HG03103 (cell line): Measurements from ENCODE around the gene FAM161A.
"Not testable (repeated sequence)": the region's sequence is repeated elsewhere in the genome, so short reads cannot be mapped to it uniquely, and the experiment has no call there.

Experiments used
- ATAC-seq: cut with Tn5 transposase; IDR thresholded peaks from one replicate; pipeline ENCODE4 v1.9.1; 2021; ENCODE audit warnings: low read depth; ENCODE audit not compliant: unreplicated experiment

The FAM161A gene

GRCh38 chr2:61851270-61851669 is 2.6 kb downstream of the FAM161A start:
- ATAC-seq = not testable (repeated sequence)

GRCh38 chr2:61845320-61845719 is 8.5 kb downstream of the FAM161A start:
- ATAC-seq = no peak

DNA sequence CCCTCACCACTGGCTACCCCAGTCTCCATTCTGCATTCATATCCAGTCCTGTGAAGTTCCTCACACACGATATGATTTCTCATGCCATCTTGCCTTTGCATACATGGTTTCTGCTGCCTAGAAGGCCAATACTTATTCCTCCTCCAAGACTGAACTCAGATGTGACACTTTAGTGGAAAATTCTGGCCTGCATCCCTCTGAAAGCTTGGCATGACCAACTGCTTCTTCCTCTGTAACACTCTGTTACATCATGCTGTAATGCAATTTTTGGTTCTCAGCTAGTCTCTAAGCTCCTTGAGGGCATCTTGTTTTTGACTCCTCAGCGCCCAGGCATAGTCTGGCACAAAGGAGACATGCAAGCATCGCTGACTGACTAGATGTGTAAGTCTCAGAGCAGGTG is 12.6 kb downstream of the FAM161A start:
- ATAC-seq = no peak

DNA sequence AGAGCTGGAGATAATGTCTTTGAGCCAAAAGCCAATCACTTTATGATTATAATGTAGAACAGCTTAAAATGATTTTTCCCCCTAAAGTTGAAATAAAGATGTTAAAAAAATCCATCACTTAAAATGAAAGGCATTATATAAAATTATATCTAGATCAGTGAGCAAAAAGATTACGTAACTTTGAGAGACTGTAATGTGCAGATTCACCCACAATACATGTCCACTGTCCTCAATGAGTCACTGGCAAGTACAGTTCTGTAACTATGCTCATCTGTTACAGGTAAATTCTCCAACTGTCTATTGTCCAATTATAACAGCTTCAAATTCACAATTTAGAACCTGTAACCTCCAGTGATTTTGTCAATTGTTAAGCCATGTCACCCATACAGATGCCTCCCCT is 19.0 kb downstream of the FAM161A start:
- no peak for ATAC-seq

- ATAC-seq = no peak
Observed at GRCh38 chr2:61833971-61834370, 19.9 kb downstream of the FAM161A start.

DNA sequence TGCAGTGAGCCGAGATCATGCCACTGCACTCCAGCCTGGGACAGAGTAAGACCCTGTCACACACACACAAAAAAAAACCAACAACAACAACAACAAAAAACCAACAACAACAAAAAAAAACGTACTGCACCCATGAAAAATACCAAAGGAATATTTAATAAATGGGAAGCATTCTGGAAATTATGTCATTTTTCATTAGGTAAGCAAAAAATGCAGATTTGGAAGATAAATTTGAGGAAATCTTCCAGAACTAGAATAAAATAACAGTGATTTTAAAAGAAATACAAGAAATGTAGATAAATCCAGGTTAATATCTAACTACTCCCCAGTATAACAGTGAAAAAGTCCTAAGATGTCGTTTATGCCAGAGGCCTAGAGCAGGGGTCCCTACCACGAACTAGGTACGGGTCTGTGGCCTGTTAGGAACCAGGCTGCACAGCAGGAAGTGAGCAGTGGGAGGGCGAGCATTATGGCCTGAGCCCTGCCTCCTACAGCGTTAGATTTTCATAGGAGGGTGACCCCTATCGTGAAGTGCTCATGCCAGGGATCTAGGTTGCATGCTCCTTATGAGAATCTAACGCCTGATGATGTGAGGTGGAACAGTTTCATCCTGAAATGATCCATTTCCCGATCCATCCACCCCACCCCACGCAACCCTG is 21.5 kb downstream of the FAM161A start:
- no peak for ATAC-seq

GRCh38 chr2:61822255-61822654 is 31.6 kb downstream of the FAM161A start:
- no peak for ATAC-seq

- ATAC-seq = no peak
Observed at GRCh38 chr2:61816480-61817355, 37.1 kb downstream of the FAM161A start.

DNA sequence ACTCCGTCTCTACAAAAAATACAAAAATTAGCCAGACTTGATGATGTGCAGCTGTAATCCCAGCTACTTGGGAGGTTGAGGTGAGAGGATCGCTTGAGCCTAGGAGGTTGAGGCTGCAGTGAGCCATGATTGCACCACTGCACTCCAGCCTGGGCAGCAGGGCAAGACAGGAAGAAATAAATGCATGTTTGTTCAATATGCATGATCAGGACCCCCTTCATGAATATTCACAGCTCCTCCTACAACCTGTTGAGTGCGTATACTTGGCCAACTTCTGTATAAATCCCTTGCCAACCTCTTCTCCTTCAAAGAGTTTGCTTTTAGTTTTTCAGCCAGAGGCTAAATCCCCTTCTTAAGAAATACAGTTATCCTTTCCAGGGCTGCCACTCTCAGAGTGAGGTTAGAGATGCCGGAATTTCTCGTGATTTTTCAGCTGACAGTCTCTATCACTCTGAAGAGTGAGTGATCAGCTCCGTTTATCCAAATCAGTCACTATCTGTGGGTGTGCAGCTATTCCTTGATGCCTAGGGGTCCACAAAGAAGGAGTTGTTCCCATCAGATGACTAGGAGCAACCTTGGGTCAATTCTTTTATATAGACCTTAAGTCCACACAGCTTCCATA is 39.2 kb downstream of the FAM161A start:
- no peak for ATAC-seq

DNA sequence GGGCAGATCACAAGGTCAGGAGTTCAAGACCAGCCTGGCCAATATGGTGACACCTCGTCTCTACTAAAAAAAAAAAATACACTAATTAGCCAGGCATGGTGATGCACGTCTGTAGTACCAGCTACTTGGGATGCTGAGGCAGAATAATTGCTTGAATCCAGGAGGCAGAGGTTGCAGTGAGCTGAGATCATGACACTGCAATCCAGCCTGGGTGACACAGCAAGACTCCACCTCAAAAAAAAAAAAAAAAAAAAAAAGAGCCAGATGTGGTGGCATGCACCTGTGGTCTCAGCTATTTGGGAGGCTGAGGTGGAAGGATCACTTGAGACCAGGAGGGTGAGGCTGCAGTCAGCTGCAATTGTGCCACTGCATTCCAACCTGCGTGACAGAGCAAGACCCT is 40.5 kb downstream of the FAM161A start:
- ATAC-seq = not testable (repeated sequence)

GRCh38 chr2:61811821-61812220 is 42.0 kb downstream of the FAM161A start:
- no peak for ATAC-seq

GRCh38 chr2:61810203-61810602 is 43.7 kb downstream of the FAM161A start:
- not testable (repeated sequence) for ATAC-seq

- not testable (repeated sequence) for ATAC-seq
Observed at GRCh38 chr2:61808693-61809092, 45.2 kb downstream of the FAM161A start.

GRCh38 chr2:61807036-61807757 is 46.7 kb downstream of the FAM161A start:
- ATAC-seq = no peak

DNA sequence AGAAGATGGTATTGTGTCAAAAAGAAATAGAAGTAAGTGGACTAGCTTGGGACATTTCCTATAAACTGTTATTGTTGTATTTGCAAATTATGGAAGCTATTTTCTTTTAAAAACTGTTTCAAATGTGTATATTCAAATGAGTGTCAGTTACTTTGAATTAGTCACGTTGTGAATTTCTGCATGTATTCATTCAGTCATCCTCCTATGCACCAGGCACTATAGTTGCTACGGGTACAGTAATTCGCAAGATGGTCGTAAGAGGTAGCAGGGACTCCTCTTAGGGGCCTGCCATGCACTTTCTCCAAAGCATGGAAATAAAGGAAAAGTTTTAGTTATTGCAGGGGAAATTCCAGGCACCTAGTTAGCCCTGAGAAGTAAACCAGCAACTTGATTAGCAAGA is 51.3 kb downstream of the FAM161A start:
- no peak for ATAC-seq

DNA sequence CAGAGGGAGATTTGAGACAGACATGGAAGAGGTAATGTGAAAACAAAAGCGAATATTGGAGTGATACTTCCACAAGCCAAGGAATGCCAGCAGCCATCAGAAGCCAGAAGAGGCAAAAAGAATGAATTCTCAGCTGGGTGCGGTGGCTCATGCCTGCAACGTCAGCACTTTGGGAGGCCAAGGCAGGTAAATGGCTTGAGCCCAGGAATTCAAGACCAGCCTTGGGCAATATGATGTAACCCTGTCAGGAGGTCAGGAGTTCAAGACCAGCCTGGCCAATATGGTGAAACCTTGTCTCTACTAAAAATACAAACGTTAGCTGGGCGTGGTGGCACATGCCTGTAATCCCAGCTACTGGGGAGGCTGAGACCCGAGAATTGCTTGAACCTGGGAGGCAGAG is 54.8 kb downstream of the FAM161A start:
- no peak for ATAC-seq

DNA sequence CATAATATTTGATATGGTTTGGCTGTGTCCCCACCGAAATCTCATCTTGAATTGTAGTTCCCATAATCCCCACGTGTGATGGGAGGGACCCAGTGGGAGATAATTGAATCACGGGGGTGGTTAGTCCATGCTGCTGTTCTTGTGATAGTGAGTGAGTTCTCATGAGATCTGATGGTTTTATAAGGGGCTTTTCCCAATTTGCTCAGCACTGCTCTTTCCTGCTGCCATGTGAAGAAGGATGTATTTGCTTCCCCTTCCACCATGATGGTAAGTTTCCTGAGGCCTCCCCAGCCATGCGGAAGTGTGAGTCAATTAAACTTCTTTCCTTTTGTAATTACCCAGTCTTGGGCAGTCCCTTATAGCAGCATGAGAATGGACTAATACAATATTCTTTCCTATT is 56.4 kb downstream of the FAM161A start:
- ATAC-seq = not testable (repeated sequence)

GRCh38 chr2:61795408-61795807 is 58.5 kb downstream of the FAM161A start:
- ATAC-seq = no peak

DNA sequence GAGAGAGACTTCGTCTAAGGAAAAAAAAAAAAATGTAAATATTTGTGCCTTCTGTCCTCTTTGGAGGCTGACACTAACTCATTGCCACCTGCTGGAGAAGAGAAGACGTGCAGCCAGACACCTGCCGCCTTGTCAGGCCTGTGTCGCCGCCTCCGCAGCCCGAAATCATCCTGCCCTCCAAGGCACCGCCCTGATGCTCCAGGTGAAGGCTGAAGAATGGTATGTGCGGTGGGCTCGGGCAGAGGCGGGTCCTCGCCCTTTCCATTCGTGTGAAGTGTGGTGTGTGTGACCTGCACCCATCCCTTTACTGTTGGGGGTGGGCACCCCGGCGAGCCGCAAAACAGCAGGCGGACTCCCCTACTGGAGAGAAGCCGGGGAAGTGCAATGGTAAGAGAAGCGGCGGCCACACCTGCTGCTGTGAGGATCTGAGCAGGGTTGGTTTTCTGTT is 60.4 kb downstream of the FAM161A start:
- ATAC-seq = peak; percentile 60

GRCh38 chr2:61792355-61792890 is 61.4 kb downstream of the FAM161A start:
- no peak for ATAC-seq
